CD14-positive monocyte (primary cell): ENCODE results near the gene CREG1. TPM values are rescaled to one million over a fixed set of nuclear protein-coding genes. Genes with fewer than 3 reads are reported as not detected.

ENCODE experiments used
- DNase-seq, 3 donors: peaks; one replicate each; pipeline ENCODE4 v3.0.0-alpha.2; 2011 to 2022
- H2AFZ ChIP-seq: 2 replicates; pipeline ENCODE4 v1.6.0; 2012; ENCODE audit warnings: mild to moderate bottlenecking, low read depth, low read length, inconsistent platforms; ENCODE audit not compliant: insufficient read depth, poor library complexity, severe bottlenecking
- H3K27ac ChIP-seq, 2 donors: 1 replicate in 1 of 2; 2 replicates in 1 of 2; pipeline ENCODE4 v1.5.1; 2012 to 2013; ENCODE audit warnings: low read length in 2 of 2, control low read depth in 1 of 2, inconsistent platforms in 1 of 2, low read depth in 1 of 2, mild to moderate bottlenecking in 1 of 2
- H3K27me3 ChIP-seq, 2 donors: one replicate each; pipeline versions ENCODE4 v1.6.0 to v1.6.1; 2011 to 2013; ENCODE audit warnings: low read length in 2 of 2; ENCODE audit not compliant: control insufficient read depth in 2 of 2, insufficient read depth in 2 of 2
- H3K36me3 ChIP-seq, 2 donors: replicated peaks in 1 of 2; 1 replicate in 1 of 2; 2 replicates in 1 of 2; pipeline versions ENCODE4 v1.5.1 to v1.6.1; 2012 to 2013; ENCODE audit warnings: low read length in 2 of 2, control low read depth in 1 of 2, inconsistent platforms in 1 of 2, mild to moderate bottlenecking in 1 of 2; ENCODE audit not compliant: insufficient read depth in 2 of 2, control insufficient read depth in 1 of 2
- H3K4me1 ChIP-seq, 2 donors: 1 replicate in 1 of 2; 2 replicates in 1 of 2; pipeline versions ENCODE4 v1.5.1 to v1.6.1; 2012 to 2013; ENCODE audit warnings: low read length in 2 of 2, control low read depth in 1 of 2, inconsistent platforms in 1 of 2, mild to moderate bottlenecking in 1 of 2, moderate library complexity in 1 of 2; ENCODE audit not compliant: insufficient read depth in 2 of 2, control insufficient read depth in 1 of 2
- H3K4me2 ChIP-seq: replicated peaks from 2 replicates; pipeline ENCODE3; 2012; ENCODE audit warnings: low read length, moderate library complexity, mild to moderate bottlenecking; ENCODE audit not compliant: poor library complexity, severe bottlenecking; ENCODE audit errors: extremely low read depth
- H3K4me3 ChIP-seq, 3 experiments: fragments of 200-600 bp in 1 of 3; sonication (generic) in 1 of 3; replicated peaks in 1 of 3; 1 replicate in 2 of 3; 2 replicates in 1 of 3; pipeline ENCODE4 v1.5.1; 2011 to 2013; ENCODE audit warnings: low read length in 3 of 3, mild to moderate bottlenecking in 3 of 3, control low read depth in 2 of 3, low read depth in 2 of 3, inconsistent platforms in 1 of 3, moderate library complexity in 1 of 3
- H3K79me2 ChIP-seq: 2 replicates; pipeline ENCODE4 v1.6.0; 2012; ENCODE audit warnings: mild to moderate bottlenecking, control low read depth, inconsistent platforms, low read length, moderate library complexity; ENCODE audit not compliant: insufficient read depth
- H3K9ac ChIP-seq: 2 replicates; pipeline ENCODE4 v1.6.0; 2017; ENCODE audit warnings: low read length, mild to moderate bottlenecking; ENCODE audit not compliant: insufficient read depth, poor library complexity, severe bottlenecking
- H3K9me3 ChIP-seq, 2 donors: replicated peaks in 1 of 2; 1 replicate in 1 of 2; 2 replicates in 1 of 2; pipeline versions ENCODE4 v1.5.1 to v1.6.1; 2012 to 2013; ENCODE audit warnings: low read length in 2 of 2, control low read depth in 1 of 2; ENCODE audit not compliant: control insufficient read depth in 1 of 2, insufficient read depth in 1 of 2
- H4K20me1 ChIP-seq: 2 replicates; pipeline ENCODE4 v1.6.0; 2012; ENCODE audit warnings: mild to moderate bottlenecking, low read length, control low read depth, moderate library complexity; ENCODE audit not compliant: insufficient read depth
- H3K27ac Mint-ChIP-seq, 7 donors: one replicate each; pipeline ENCODE4 v1.8.0; 2020; ENCODE audit warnings: mild to moderate bottlenecking in 7 of 7, mixed read lengths in 7 of 7, moderate library complexity in 6 of 7, inconsistent platforms in 2 of 7
- H3K27me3 Mint-ChIP-seq, 3 donors: one replicate each; pipeline ENCODE4 v1.8.0; 2021 to 2022; ENCODE audit warnings: low read depth in 3 of 3, mild to moderate bottlenecking in 3 of 3, mixed read lengths in 3 of 3, moderate library complexity in 3 of 3, inconsistent platforms in 1 of 3
- H3K36me3 Mint-ChIP-seq, 2 donors: one replicate each; pipeline ENCODE4 v1.8.0; 2020; ENCODE audit warnings: mixed read lengths in 2 of 2, inconsistent platforms in 1 of 2, mild to moderate bottlenecking in 1 of 2
- H3K4me1 Mint-ChIP-seq: one replicate; pipeline ENCODE4 v1.8.0; 2020; ENCODE audit warnings: mild to moderate bottlenecking, mixed read lengths
- H3K4me3 Mint-ChIP-seq, 2 donors: one replicate each; pipeline ENCODE4 v1.8.0; 2020; ENCODE audit warnings: mild to moderate bottlenecking in 2 of 2, mixed read lengths in 2 of 2, moderate library complexity in 1 of 2
- H3K9me3 Mint-ChIP-seq, 7 donors: one replicate each; pipeline ENCODE4 v1.8.0; 2020 to 2022; ENCODE audit warnings: mixed read lengths in 7 of 7, mild to moderate bottlenecking in 6 of 7, moderate library complexity in 6 of 7, inconsistent platforms in 2 of 7
- WGBS: methylation state at CpG from one replicate; pipeline ENCODE4 v1.1.5; 2013; ENCODE audit warnings: missing lambda C conversion rate; ENCODE audit not compliant: insufficient coverage; 5-methylcytosine and 5-hydroxymethylcytosine counted together
- intact Hi-C, 2 donors: fragments of 100-400 bp; cut with micrococcal nuclease; formaldehyde crosslinking; loops; one replicate each; pipeline versions ENCODE4 v1.15.0 to v1.15.1; 2023
- polyA plus RNA-seq, 3 donors: library from polyadenylated mRNA; depleted of rRNA in 1 of 3; unstranded in 2 of 3; stranded (reverse) in 1 of 3; fragments of 300-500 nt in 2 of 3; fragments of >200 nt in 1 of 3; fragmentation: Illumina TruSeq in 2 of 3; gene quantifications; 1 replicate in 2 of 3; 2 replicates in 1 of 3; pipeline ENCODE4 v1.2.3, GENCODE V29; 2012 to 2021
- TF ChIP-seq, protein P1 (sequence below): fragments of 200-600 bp; IDR thresholded peaks from one replicate; pipeline ENCODE4 v1.8.0; 2022; ENCODE audit warnings: antibody characterized with exemption, mild to moderate bottlenecking

Gene CREG1
- polyA plus RNA-seq, 3 donors = 150 to 309 (median 248) TPM

DNA sequence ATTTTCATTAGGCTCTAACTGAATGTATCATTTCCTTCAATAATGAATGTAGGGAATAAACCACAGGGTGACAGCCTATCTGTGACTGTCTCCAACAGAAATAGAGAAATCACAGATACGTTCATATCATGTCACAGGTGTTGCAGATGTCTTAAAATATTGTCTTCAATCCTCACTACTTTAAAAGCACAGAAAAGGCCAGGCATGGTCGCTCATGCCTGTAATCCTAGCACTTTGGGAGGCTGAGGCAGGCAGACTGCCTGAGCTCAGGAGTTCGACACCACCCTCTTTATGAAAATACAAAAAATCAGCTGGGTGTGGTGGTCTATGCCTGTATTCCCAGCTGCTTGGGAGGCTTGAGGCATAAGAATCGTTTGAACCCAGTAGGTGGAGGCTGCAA, 8.2 kb downstream of the CREG1 start:
- TF ChIP-seq, protein P1, sequence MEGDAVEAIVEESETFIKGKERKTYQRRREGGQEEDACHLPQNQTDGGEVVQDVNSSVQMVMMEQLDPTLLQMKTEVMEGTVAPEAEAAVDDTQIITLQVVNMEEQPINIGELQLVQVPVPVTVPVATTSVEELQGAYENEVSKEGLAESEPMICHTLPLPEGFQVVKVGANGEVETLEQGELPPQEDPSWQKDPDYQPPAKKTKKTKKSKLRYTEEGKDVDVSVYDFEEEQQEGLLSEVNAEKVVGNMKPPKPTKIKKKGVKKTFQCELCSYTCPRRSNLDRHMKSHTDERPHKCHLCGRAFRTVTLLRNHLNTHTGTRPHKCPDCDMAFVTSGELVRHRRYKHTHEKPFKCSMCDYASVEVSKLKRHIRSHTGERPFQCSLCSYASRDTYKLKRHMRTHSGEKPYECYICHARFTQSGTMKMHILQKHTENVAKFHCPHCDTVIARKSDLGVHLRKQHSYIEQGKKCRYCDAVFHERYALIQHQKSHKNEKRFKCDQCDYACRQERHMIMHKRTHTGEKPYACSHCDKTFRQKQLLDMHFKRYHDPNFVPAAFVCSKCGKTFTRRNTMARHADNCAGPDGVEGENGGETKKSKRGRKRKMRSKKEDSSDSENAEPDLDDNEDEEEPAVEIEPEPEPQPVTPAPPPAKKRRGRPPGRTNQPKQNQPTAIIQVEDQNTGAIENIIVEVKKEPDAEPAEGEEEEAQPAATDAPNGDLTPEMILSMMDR = no peak
- DNase-seq = no peak
- Mint-ChIP-seq H3K27ac (peak overlapping the region in 5 of 7 donors; percentile 11 to 80 (median 26)), H3K27me3 (peaks cover 0 to 2% (median 0%) of the 10 kb centered on the region in 3 donors), H3K4me1 (peaks cover 66% of the 10 kb centered on the region), H3K9me3 (no peaks in the 10 kb centered on the region), H3K4me3 (no peak overlapping the region), H3K36me3 (peaks cover 49 to 61% of the 10 kb centered on the region in 2 donors)
- Histone ChIP-seq H3K4me2 (no peak overlapping the region), H2AFZ (no peak overlapping the region), H4K20me1 (peaks cover 12% of the 10 kb centered on the region), H3K9me3 (no peaks in the 10 kb centered on the region), H3K79me2 (peaks cover 77% of the 10 kb centered on the region), H3K27me3 (no peaks in the 10 kb centered on the region), H3K27ac (no peak overlapping the region), H3K9ac (no peak overlapping the region), H3K4me3 (no peak overlapping the region), H3K36me3 (peaks cover 34 to 57% of the 10 kb centered on the region in 2 donors), H3K4me1 (peaks cover 68 to 75% of the 10 kb centered on the region in 2 donors)
- intact Hi-C loops = loop anchor here (10.0 kb wide), 1 partner anchor 321 kb away; the partner anchor contains the start of gene POU2F1 (in 2 of the 2)
- WGBS = 100% methylated on average over 1 of the region's 4 CpGs

DNA sequence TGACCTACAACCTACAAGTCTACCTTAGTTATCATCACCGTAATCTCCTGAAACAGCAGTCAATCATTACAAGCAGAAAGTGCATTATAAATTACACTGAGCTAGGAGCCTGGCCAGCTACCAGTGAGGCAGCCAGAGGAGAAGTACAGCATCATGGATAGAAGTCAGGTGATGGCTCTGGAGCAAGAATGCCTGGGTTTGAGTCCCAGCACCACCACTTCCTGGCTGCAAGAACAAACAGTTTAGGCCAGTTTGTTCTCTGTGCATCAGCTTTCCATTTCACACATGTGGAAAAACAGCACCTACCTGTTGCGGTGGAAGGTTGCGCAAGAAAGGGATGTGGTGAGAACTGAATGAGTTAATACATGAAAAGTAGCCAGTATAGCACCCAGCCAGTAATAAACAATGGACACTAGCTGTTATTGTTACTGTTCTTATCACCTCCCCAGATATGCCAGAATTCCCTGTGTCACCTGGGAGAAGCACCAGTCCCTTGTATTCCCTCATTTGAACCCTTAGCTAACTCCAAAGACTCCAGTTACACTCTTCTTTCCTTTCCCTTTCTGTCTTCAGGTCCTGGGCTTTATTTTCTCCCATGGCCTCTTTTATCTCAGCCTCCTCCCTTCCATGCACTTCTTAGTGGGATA, 9.0 kb downstream of the CREG1 start:
- H3K27ac Mint-ChIP-seq = peak overlapping the region in 6 of 7 donors; percentile 44 to 88 (median 80)
- Histone ChIP-seq H3K4me2 (no peak overlapping the region), H3K9me3 (no peaks in the 10 kb centered on the region), H4K20me1 (peaks cover 17% of the 10 kb centered on the region), H2AFZ (no peak overlapping the region), H3K79me2 (peaks cover 69% of the 10 kb centered on the region), H3K9ac (no peak overlapping the region), H3K36me3 (peaks cover 34 to 60% of the 10 kb centered on the region in 2 donors), H3K27ac (peak overlapping the region in 1 of 2 donors; percentile 72), H3K4me1 (peaks cover 60 to 67% of the 10 kb centered on the region in 2 donors), H3K27me3 (no peaks in the 10 kb centered on the region), H3K4me3 (no peak overlapping the region)
- H3K4me3 Mint-ChIP-seq = no peak overlapping the region
- TF ChIP-seq, protein P1 = no peak
- whole genome bisulfite sequencing = no CpG with 5 or more reads among the region's 3 CpGs
- no peak for DNase-seq
- H3K27me3 Mint-ChIP-seq = peaks cover 0 to 2% (median 1%) of the 10 kb centered on the region in 3 donors
- H3K4me1 Mint-ChIP-seq = peaks cover 58% of the 10 kb centered on the region
- intact Hi-C loops = loop anchor here (10.0 kb wide), 1 partner anchor 320 kb away; the partner anchor contains the start of gene POU2F1 (in 2 of the 2)
- H3K36me3 Mint-ChIP-seq = peaks cover 51 to 67% of the 10 kb centered on the region in 2 donors
- no peaks in the 10 kb centered on the region for H3K9me3 Mint-ChIP-seq
